K562 (cell line): ENCODE measurements around the gene ODC1. TPM values are rescaled to one million over a fixed set of nuclear protein-coding genes. Genes with fewer than 3 reads are reported as not detected.

ENCODE experiments used
- ARID3B ChIP-seq: fragments of 250-450 bp; sonication (Bioruptor Pico); IDR thresholded peaks from 2 replicates; pipeline ENCODE4 v1.4.0; 2020; ENCODE audit warnings: borderline replicate concordance
- ILF3 ChIP-seq: fragments of 450-650 bp; IDR thresholded peaks from 2 replicates; pipeline ENCODE4 v1.6.1; 2018; ENCODE audit warnings: antibody characterized with exemption, mild to moderate bottlenecking, moderate library complexity, borderline replicate concordance
- MEF2A ChIP-seq: IDR thresholded peaks from 2 replicates; pipeline ENCODE4 v1.6.1; 2011; ENCODE audit warnings: low read depth, mild to moderate bottlenecking, low read length, moderate library complexity; ENCODE audit not compliant: control insufficient read depth
- MNT ChIP-seq, 2 experiments: fragments of 450-650 bp; conservative IDR thresholded peaks; 2 replicates each; pipeline ENCODE4 v1.6.1; 2017; ENCODE audit warnings: mild to moderate bottlenecking in 2 of 2, moderate library complexity in 2 of 2
- MYNN ChIP-seq, 2 experiments: sonication (generic); formaldehyde crosslinking in 1 of 2; IDR thresholded peaks; 2 replicates each; pipeline versions ENCODE4 v1.5.0 to v1.6.1; 2016 to 2020; ENCODE audit warnings: antibody characterized with exemption in 1 of 2, missing genetic modification reagents in 1 of 2
- NUFIP1 ChIP-seq: fragments of 450-650 bp; IDR thresholded peaks from 2 replicates; pipeline ENCODE4 v1.6.1; 2018; ENCODE audit not compliant: partially characterized antibody
- RFX7 ChIP-seq: fragments of 250-450 bp; sonication (Bioruptor Pico); IDR thresholded peaks from 2 replicates; pipeline ENCODE4 v1.5.1; 2021; ENCODE audit warnings: mild to moderate bottlenecking
- SAP30 ChIP-seq: fragments of 200-600 bp; sonication (generic); IDR thresholded peaks from 2 replicates; pipeline ENCODE4 v1.6.1; 2012; ENCODE audit warnings: borderline replicate concordance, low read depth, mild to moderate bottlenecking, moderate library complexity, low read length, control low read depth, inconsistent platforms; ENCODE audit not compliant: insufficient read depth, poor library complexity, severe bottlenecking
- SIN3A ChIP-seq, 2 experiments: fragments of 150-350 bp in 1 of 2; IDR thresholded peaks; 2 replicates each; pipeline ENCODE4 v1.6.1; 2011 to 2016; ENCODE audit warnings: borderline replicate concordance in 2 of 2, low read depth in 2 of 2, low read length in 2 of 2, mild to moderate bottlenecking in 2 of 2, moderate library complexity in 2 of 2; ENCODE audit not compliant: control insufficient read depth in 1 of 2
- SIN3B ChIP-seq: fragments of 450-650 bp; IDR thresholded peaks from 2 replicates; pipeline ENCODE4 v1.6.1; 2017; ENCODE audit warnings: low read depth, mild to moderate bottlenecking, moderate library complexity
- TAF7 ChIP-seq: fragments of 450-650 bp; IDR thresholded peaks from 2 replicates; pipeline ENCODE4 v1.6.1; 2016; ENCODE audit warnings: missing genetic modification characterization, missing compliant biosample characterization
- ZBTB40 ChIP-seq, 2 experiments: fragments of 450-650 bp in 1 of 2; sonication (generic) in 1 of 2; formaldehyde crosslinking in 1 of 2; IDR thresholded peaks; 2 replicates each; pipeline versions ENCODE4 v1.7.1 to v1.9.0; 2016 to 2022; ENCODE audit warnings: inconsistent platforms in 1 of 2, mild to moderate bottlenecking in 1 of 2, missing genetic modification reagents in 1 of 2
- polyA plus RNA-seq, 8 experiments: library from polyadenylated mRNA; depleted of rRNA in 4 of 8; stranded (reverse) in 5 of 8; unstranded in 3 of 8; fragments of >200 nt; fragmentation: Nextera tagmentation in 2 of 8; fragmentation: Illumina TruSeq in 1 of 8; extraction: Ambion mirVana in 2 of 8; extraction: Trizol in 1 of 8; gene quantifications; 2 replicates each; pipeline versions ENCODE4 v1.2.1 to v1.2.3, GENCODE V29; 2011 to 2014; ENCODE audit warnings: inconsistent platforms in 1 of 8, missing spikeins in 1 of 8
- total RNA-seq, 7 experiments: library from RNA; depleted of rRNA in 6 of 7; stranded (reverse); fragments of >200 nt in 6 of 7; fragmentation: Illumina TruSeq in 2 of 7; extraction: Trizol in 2 of 7; gene quantifications; 2 replicates each; pipeline versions ENCODE4 v1.2.1 to v1.2.3, GENCODE V29; 2011 to 2021; ENCODE audit warnings: low replicate concordance in 1 of 7

Gene ODC1
- total and polyA plus RNA-seq, 9 of the 15 experiments (the other 6 are each of a cell fraction or from before 2014, with no cell fraction given): 142 to 563 (median 457) TPM

DNA sequence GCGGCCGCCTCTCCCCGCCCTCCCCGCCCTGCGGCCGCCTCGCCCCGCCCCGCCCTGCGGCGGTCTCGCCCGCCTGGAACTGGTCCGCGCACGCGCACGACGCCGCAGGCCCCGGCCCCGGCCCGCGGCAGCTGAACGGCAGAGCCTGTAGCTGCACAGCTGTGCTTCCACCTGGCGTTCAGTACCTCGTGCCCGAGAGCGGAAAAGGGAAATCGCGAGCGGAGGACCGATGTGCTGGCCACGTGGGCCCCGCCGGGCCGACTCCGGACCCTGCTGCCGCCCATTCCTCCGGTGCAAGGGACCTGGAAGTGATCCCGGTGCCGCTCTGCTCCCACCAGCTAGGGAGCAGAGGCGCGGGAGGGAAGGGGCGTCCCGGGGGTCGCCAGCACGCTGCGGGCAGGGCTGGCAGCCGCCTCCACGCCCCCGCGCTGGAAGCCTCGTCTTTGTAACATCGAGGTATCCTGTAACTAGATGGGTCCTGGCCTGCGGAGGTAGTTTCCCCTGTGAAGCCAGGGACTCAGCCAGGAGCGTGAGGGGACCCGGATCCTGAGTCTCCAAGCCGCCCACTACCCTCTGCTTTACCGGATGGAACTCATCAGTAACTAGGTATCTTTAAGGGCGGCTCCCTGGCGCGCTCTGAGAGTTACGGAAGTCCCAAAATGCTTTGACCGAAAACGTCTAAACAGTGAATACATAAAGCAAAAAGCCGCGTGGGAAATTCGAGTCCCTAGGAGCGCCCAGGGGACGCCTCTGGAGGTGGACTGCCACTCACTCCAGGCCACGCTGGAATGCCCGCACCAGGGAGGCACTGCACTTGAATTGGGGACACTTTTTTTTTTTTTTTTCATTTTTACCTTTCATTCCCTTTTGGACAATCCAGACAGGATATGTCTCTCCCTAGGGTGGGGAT, 704 bp upstream of the ODC1 start (continued):
- no peak for TF ChIP-seq ARID3B (CRISPR knock-in tag)
- TF ChIP-seq SIN3B: peak; percentile 43; the same call in 1 of the 2 replicates
- peak; percentile 30; the same call in 1 of the 2 replicates for TF ChIP-seq TAF7 (tag)
- TF ChIP-seq MYNN (IDR thresholded peaks at IDR 0.05): peak; percentile 75; the same call in 1 of the 2 replicates
- no peak for TF ChIP-seq MYNN (CRISPR knock-in tag; IDR thresholded peaks at IDR 0.05)
- TF ChIP-seq ILF3: no peak
- TF ChIP-seq SIN3A (IDR thresholded peaks at IDR 0.05; ENCODE audit: borderline replicate concordance in 2 of 2, control insufficient read depth in 1 of 2, low read depth in 2 of 2, low read length in 2 of 2): peak; percentile 88 to 90; a peak in 2 of 4 replicates
- peak; percentile 20 for TF ChIP-seq NUFIP1
- TF ChIP-seq RFX7: no peak
- no peak for TF ChIP-seq MEF2A
- peak; percentile 95 to 98 for TF ChIP-seq MNT (conservative IDR thresholded peaks at IDR 0.05)
- peak; percentile 63 for TF ChIP-seq ZBTB40 (IDR thresholded peaks at IDR 0.05)
- TF ChIP-seq ZBTB40 (CRISPR knock-in tag; IDR thresholded peaks at IDR 0.05): no peak
- TF ChIP-seq SAP30: peak; percentile 92
